Ecto neural progenitor cell (in vitro differentiated cells): ENCODE measurements around the gene NLRX1.
"Not testable (repeated sequence)": the region's sequence is repeated elsewhere in the genome, so short reads cannot be mapped to it uniquely, and the experiment has no call there.

Source experiments
- DNase-seq: peaks from one replicate; pipeline ENCODE4 v3.0.0-alpha.2; 2018; ENCODE audit warnings: low spot score

The NLRX1 gene

GRCh38 chr11:119185981-119186634 lies 17.6 kb downstream of the NLRX1 start:
- no peak for DNase-seq

GRCh38 chr11:119187123-119187892 lies 18.8 kb downstream of the NLRX1 start:
- DNase-seq, result no peak

GRCh38 chr11:119188067-119188466 lies 19.5 kb downstream of the NLRX1 start:
- no peak for DNase-seq

GRCh38 chr11:119188887-119189286 lies 20.4 kb downstream of the NLRX1 start:
- DNase-seq, result no peak

- no peak for DNase-seq
Observed at GRCh38 chr11:119189393-119189792, 20.9 kb downstream of the NLRX1 start.

GRCh38 chr11:119190531-119190930 lies 22.0 kb downstream of the NLRX1 start:
- no peak for DNase-seq

GRCh38 chr11:119191265-119191664 lies 22.7 kb downstream of the NLRX1 start:
- not testable (repeated sequence) for DNase-seq

- no peak for DNase-seq
Observed at GRCh38 chr11:119192111-119192510, 23.6 kb downstream of the NLRX1 start.

- no peak for DNase-seq
Observed at GRCh38 chr11:119193001-119193400, 24.5 kb downstream of the NLRX1 start.

GRCh38 chr11:119193626-119194025 lies 25.1 kb downstream of the NLRX1 start:
- DNase-seq, result no peak

GRCh38 chr11:119194811-119195440 lies 26.4 kb downstream of the NLRX1 start:
- no peak for DNase-seq

- peak; percentile 62 for DNase-seq
Observed at GRCh38 chr11:119195680-119196079, 27.2 kb downstream of the NLRX1 start.

GRCh38 chr11:119196833-119197483 lies 28.4 kb downstream of the NLRX1 start:
- DNase-seq, result peak; percentile 67

- no peak for DNase-seq
Observed at GRCh38 chr11:119198925-119199324, 30.4 kb downstream of the NLRX1 start.

GRCh38 chr11:119201236-119201635 lies 32.7 kb downstream of the NLRX1 start:
- not testable (repeated sequence) for DNase-seq

- no peak for DNase-seq
Observed at GRCh38 chr11:119202554-119202953, 34.0 kb downstream of the NLRX1 start.

- DNase-seq, result no peak
Observed at GRCh38 chr11:119204066-119204465, 35.5 kb downstream of the NLRX1 start.

GRCh38 chr11:119205080-119205479 lies 36.6 kb downstream of the NLRX1 start:
- no peak for DNase-seq

- peak; percentile 98 for DNase-seq
Observed at GRCh38 chr11:119205574-119206510, 37.3 kb downstream of the NLRX1 start, which contains the start of gene CBL. Gene CBL (plus strand): TSS chr11:119206339. CDS start chr11:119206418, 79 bp downstream.

GRCh38 chr11:119206511-119207414 lies 38.2 kb downstream of the NLRX1 start:
- DNase-seq, result no peak
